ENCODE data around the gene RPS5. TPM values are rescaled to one million over a fixed set of nuclear protein-coding genes. Genes with fewer than 3 reads are reported as not detected.

Gene RPS5
- polyA plus RNA-seq, 2 of the 4 experiments (the other 2 are of a cell fraction): 2,123 to 2,475 TPM

DNA sequence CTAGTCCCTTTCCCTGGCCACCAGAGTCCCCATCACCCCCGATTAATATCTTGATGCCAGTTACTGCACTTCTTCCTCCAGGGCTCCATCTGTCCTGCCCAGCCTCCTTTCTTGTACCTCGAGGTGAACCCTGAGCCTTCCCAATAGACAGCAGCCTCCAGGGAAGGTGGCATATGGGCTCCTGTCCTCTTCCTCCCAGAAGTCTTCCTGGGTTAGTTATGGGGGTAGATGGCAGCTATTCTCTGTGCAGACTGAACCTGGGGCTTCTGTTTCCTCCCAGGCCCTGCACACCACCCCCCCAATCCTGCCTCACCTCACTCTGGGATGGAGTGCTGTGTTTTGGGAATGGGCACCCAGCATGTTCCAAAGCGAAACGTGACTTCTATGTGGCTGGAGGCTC, 11.0 kb downstream of the RPS5 start:
- H3K4me2 ChIP-seq: no peak overlapping the region
- ATAC-seq (no peak), FAIRE-seq (no peak), DNase-seq (ENCODE audit: low read depth in 1 of 2, low spot score in 1 of 2) (no peak)
- ChIA-PET CTCF (interaction anchor here (0.9 to 1.0 kb wide), 2 partner anchors 9 to 122 kb away, joined by 3 read pairs; partner anchors contain the start of gene ZBTB45), POLR2A (no interaction called here)
- TF ChIP-seq, protein P1, sequence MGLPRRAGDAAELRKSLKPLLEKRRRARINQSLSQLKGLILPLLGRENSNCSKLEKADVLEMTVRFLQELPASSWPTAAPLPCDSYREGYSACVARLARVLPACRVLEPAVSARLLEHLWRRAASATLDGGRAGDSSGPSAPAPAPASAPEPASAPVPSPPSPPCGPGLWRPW (IDR thresholded peaks at IDR 0.05): no peak
- TF ChIP-seq ZFP36 (IDR thresholded peaks at IDR 0.05; ENCODE audit: borderline replicate concordance, partially characterized antibody): peak; percentile 64
- H3K27ac ChIP-seq: no peak overlapping the region
- no peak overlapping the region for H3K4me3 ChIP-seq
- 65% methylated on average over 4 of the region's 4 CpGs for WGBS (ENCODE audit: missing lambda C conversion rate)
- no peaks in the 10 kb centered on the region for H3K9me3 ChIP-seq
- peaks cover 32% of the 10 kb centered on the region for H3K4me1 ChIP-seq

DNA sequence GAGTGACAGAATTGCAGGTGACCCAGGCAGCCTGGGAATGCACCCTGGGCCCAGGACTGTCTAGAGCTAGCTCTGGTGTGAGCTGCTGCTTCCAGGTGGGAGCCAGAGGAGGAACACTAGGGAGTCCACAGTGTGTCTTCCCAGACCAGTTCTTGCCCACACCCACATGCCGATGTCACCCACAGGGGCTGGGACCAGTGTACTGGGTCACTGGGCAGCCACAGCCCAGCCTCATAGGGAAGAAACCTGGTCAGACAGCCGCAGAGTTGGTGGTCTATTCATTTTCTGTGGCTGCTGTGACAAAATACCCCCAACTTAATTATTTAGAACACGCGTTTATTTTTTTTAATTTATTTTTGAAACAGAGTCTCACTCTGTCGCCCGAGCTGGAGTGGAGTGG, 11.5 kb downstream of the RPS5 start:
- POLR2A ChIA-PET: no interaction called here
- ATAC-seq: no peak
- FAIRE-seq: no peak
- no peak overlapping the region for H3K4me3 ChIP-seq
- 92% methylated on average over 6 of the region's 6 CpGs for WGBS (ENCODE audit: missing lambda C conversion rate)
- no peak overlapping the region for H3K4me2 ChIP-seq
- H3K27ac ChIP-seq: no peak overlapping the region
- H3K4me1 ChIP-seq: peaks cover 32% of the 10 kb centered on the region
- TF ChIP-seq ZSCAN20 (CRISPR knock-in tag; IDR thresholded peaks at IDR 0.05) (no peak), POLR2A (IDR thresholded peaks at IDR 0.05; ENCODE audit: low read length) (no peak), HOXA7 (CRISPR knock-in tag; IDR thresholded peaks at IDR 0.05) (no peak), FOSB (CRISPR knock-in tag; IDR thresholded peaks at IDR 0.05) (no peak), CHD4 (IDR thresholded peaks at IDR 0.05; ENCODE audit: borderline replicate concordance) (no peak), EP300 (IDR thresholded peaks at IDR 0.05) (no peak), BHLHE40 (IDR thresholded peaks at IDR 0.05; ENCODE audit: low read depth, low read length) (no peak), POLR2AphosphoS2 (conservative IDR thresholded peaks at IDR 0.05; ENCODE audit: low read length) (no peak), RFX5 (IDR thresholded peaks at IDR 0.05) (no peak), MYC (IDR thresholded peaks at IDR 0.05; ENCODE audit: borderline replicate concordance, low read length) (no peak), HOXB5 (CRISPR knock-in tag; IDR thresholded peaks at IDR 0.05) (no peak), RCOR1 (IDR thresholded peaks at IDR 0.05; ENCODE audit: low read depth, low read length) (no peak), NFE2L2 (conservative IDR thresholded peaks at IDR 0.05; ENCODE audit: low read length) (no peak), SREBF2 (IDR thresholded peaks at IDR 0.05) (no peak)
- TF ChIP-seq, protein P2, sequence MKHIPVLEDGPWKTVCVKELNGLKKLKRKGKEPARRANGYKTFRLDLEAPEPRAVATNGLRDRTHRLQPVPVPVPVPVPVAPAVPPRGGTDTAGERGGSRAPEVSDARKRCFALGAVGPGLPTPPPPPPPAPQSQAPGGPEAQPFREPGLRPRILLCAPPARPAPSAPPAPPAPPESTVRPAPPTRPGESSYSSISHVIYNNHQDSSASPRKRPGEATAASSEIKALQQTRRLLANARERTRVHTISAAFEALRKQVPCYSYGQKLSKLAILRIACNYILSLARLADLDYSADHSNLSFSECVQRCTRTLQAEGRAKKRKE (CRISPR knock-in tag; IDR thresholded peaks at IDR 0.05; ENCODE audit: low read depth): no peak
- TF ChIP-seq, protein P3, sequence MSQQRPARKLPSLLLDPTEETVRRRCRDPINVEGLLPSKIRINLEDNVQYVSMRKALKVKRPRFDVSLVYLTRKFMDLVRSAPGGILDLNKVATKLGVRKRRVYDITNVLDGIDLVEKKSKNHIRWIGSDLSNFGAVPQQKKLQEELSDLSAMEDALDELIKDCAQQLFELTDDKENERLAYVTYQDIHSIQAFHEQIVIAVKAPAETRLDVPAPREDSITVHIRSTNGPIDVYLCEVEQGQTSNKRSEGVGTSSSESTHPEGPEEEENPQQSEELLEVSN (IDR thresholded peaks at IDR 0.05; ENCODE audit: borderline replicate concordance, low read depth): no peak
- TF ChIP-seq, protein P4, sequence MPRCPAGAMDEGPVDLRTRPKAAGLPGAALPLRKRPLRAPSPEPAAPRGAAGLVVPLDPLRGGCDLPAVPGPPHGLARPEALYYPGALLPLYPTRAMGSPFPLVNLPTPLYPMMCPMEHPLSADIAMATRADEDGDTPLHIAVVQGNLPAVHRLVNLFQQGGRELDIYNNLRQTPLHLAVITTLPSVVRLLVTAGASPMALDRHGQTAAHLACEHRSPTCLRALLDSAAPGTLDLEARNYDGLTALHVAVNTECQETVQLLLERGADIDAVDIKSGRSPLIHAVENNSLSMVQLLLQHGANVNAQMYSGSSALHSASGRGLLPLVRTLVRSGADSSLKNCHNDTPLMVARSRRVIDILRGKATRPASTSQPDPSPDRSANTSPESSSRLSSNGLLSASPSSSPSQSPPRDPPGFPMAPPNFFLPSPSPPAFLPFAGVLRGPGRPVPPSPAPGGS (IDR thresholded peaks at IDR 0.05): no peak
- no peaks in the 10 kb centered on the region for H3K9me3 ChIP-seq
- DNase-seq (ENCODE audit: low read depth in 1 of 2, low spot score in 1 of 2): no peak
- CTCF ChIA-PET: interaction anchor here (1.0 kb wide), 1 partner anchor 9 kb away, joined by 3 read pairs; no protein-coding TSS in a partner anchor

DNA sequence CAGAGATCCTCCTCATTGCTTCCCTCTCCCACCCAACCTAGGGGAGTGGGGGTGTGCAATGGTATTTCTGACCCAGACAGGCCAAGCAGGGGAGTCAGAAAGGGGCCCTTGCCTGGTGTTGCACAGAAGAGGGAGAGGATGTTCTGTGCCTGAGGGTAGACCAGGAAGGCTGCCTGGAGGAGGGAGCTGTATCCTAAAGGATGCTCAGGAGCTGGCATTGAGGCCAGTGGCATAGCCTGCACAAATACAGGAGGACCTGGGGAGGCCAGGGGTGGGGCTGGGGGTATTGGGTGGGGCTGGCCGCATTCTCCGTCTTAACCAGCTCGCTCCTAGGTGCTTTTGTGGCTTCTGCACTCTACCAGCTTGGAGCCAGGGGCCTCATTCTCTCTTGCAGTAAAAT, 12.8 kb downstream of the RPS5 start:
- DNase-seq (ENCODE audit: low read depth in 1 of 2, low spot score in 1 of 2) (no peak), ATAC-seq (no peak), FAIRE-seq (no peak)
- H3K9me3 ChIP-seq: no peaks in the 10 kb centered on the region
- POLR2A ChIA-PET: interaction anchor here (1.6 kb wide), 1 partner anchor 38 kb away, joined by 5 read pairs; the partner anchor contains the start of gene ZNF497
- no peak overlapping the region for H3K4me3 ChIP-seq
- H3K4me1 ChIP-seq: peaks cover 24% of the 10 kb centered on the region
- 95% methylated on average over 3 of the region's 3 CpGs for WGBS (ENCODE audit: missing lambda C conversion rate)
- peak overlapping the region in 1 of 2 experiments; percentile 86; a peak in 2 of 6 replicates for H3K27ac ChIP-seq
- peak overlapping the region; percentile 89; the same call in 2 of the 3 replicates for H3K4me2 ChIP-seq
- CTCF ChIA-PET: no interaction called here
- TF ChIP-seq ZFP36 (IDR thresholded peaks at IDR 0.05; ENCODE audit: borderline replicate concordance, partially characterized antibody): peak; percentile 36
- no peak for TF ChIP-seq FOSL2 (IDR thresholded peaks at IDR 0.05)
- TF ChIP-seq FOSL2 (CRISPR knock-in tag; IDR thresholded peaks at IDR 0.05): no peak
- TF ChIP-seq, protein P5, sequence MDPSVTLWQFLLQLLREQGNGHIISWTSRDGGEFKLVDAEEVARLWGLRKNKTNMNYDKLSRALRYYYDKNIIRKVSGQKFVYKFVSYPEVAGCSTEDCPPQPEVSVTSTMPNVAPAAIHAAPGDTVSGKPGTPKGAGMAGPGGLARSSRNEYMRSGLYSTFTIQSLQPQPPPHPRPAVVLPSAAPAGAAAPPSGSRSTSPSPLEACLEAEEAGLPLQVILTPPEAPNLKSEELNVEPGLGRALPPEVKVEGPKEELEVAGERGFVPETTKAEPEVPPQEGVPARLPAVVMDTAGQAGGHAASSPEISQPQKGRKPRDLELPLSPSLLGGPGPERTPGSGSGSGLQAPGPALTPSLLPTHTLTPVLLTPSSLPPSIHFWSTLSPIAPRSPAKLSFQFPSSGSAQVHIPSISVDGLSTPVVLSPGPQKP (IDR thresholded peaks at IDR 0.05; ENCODE audit: low read depth, low read length): no peak

Measured in A549 (cell line).